Ovary (tissue), 3 donors: ENCODE measurements around the gene GORASP1.

Source experiments
- EP300 ChIP-seq: sonication (generic); formaldehyde crosslinking; IDR thresholded peaks from one replicate; pipeline ENCODE4 v1.6.1; 2017; ENCODE audit warnings: antibody characterized with exemption
- POLR2A ChIP-seq: fragments of 450-650 bp; IDR thresholded peaks from one replicate; pipeline ENCODE4 v1.6.1; 2017; ENCODE audit warnings: antibody characterized with exemption, mild to moderate bottlenecking, moderate library complexity
- TF ChIP-seq, protein P1 (sequence below), 3 donors: fragments of 450-650 bp in 2 of 3; fragments of 200-600 bp in 1 of 3; IDR thresholded peaks; one replicate each; pipeline versions ENCODE4 v1.5.1 to v1.8.0; 2016 to 2022; ENCODE audit warnings: antibody characterized with exemption in 3 of 3, mild to moderate bottlenecking in 1 of 3
- donor health status: DM: no; HTN: no; CAD: no.

DNA sequence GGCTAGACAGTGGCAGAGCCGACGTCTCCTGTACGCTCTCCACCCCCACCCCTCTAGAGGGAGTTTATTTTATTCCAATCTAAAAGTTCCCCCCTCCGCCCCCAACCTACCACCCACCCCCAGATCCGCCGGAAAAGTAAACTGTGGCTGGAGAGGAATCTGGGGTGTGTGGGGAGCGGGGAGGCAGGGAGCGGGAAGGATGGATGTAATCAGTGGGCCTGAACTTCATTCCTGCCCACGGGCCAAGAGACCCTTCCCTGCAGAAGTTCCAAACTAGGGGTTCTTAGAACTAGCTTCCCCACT, 46.5 kb upstream of the GORASP1 start:
- TF ChIP-seq POLR2A (no peak), EP300 (no peak)
- TF ChIP-seq, protein P1, sequence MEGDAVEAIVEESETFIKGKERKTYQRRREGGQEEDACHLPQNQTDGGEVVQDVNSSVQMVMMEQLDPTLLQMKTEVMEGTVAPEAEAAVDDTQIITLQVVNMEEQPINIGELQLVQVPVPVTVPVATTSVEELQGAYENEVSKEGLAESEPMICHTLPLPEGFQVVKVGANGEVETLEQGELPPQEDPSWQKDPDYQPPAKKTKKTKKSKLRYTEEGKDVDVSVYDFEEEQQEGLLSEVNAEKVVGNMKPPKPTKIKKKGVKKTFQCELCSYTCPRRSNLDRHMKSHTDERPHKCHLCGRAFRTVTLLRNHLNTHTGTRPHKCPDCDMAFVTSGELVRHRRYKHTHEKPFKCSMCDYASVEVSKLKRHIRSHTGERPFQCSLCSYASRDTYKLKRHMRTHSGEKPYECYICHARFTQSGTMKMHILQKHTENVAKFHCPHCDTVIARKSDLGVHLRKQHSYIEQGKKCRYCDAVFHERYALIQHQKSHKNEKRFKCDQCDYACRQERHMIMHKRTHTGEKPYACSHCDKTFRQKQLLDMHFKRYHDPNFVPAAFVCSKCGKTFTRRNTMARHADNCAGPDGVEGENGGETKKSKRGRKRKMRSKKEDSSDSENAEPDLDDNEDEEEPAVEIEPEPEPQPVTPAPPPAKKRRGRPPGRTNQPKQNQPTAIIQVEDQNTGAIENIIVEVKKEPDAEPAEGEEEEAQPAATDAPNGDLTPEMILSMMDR (IDR thresholded peaks at IDR 0.05): no peak
